B cell (primary cell): ENCODE results near the gene LIMCH1.

Experiments used
- CTCF ChIP-seq: fragments of 200-600 bp; IDR thresholded peaks from one replicate; pipeline ENCODE4 v1.8.0; 2022; ENCODE audit warnings: antibody characterized with exemption, mild to moderate bottlenecking
- EZH2 ChIP-seq: IDR thresholded peaks from 2 replicates; pipeline ENCODE4 v1.6.1; 2012; ENCODE audit warnings: borderline replicate concordance, low read depth, mild to moderate bottlenecking, moderate library complexity, low read length; ENCODE audit not compliant: insufficient read depth, poor library complexity, severe bottlenecking

- TF ChIP-seq CTCF (no peak), EZH2 (no peak)
Measured at GRCh38 chr4:41496977-41497376, 41.0 kb upstream of the LIMCH1 start.
